ENCODE measurements around the gene CUL9. TPM values are rescaled to one million over a fixed set of nuclear protein-coding genes. Genes with fewer than 3 reads are reported as not detected.

The CUL9 gene
- polyA plus RNA-seq, 3 donors = 2.9 to 68.8 (median 3.8) TPM

- intact Hi-C loops (cut with micrococcal nuclease) = no loop called here
- Histone ChIP-seq H4K20me1 (ENCODE audit: insufficient read depth, low read length) (no peaks in the 10 kb centered on the region), H3K27me3 (ENCODE audit: control insufficient read depth in 2 of 2, insufficient read depth in 2 of 2, low read length in 2 of 2) (no peaks in the 10 kb centered on the region), H3K27ac (ENCODE audit: low read depth in 1 of 2, low read length in 2 of 2) (no peak overlapping the region), H3K79me2 (ENCODE audit: insufficient read depth, low read length) (no peaks in the 10 kb centered on the region), H2AFZ (ENCODE audit: insufficient read depth, low read depth, low read length, poor library complexity, severe bottlenecking) (no peak overlapping the region), H3K36me3 (replicated peaks in 1 of 2; ENCODE audit: control insufficient read depth in 1 of 2, insufficient read depth in 2 of 2, low read length in 2 of 2) (peaks cover 34 to 55% of the 10 kb centered on the region in 2 donors), H3K4me3 (replicated peaks in 1 of 3; ENCODE audit: low read depth in 2 of 3, low read length in 3 of 3) (no peak overlapping the region), H3K4me1 (ENCODE audit: control insufficient read depth in 1 of 2, insufficient read depth in 2 of 2, low read length in 2 of 2) (no peaks in the 10 kb centered on the region), H3K4me2 (replicated peaks; ENCODE audit: extremely low read depth, low read length, poor library complexity, severe bottlenecking) (no peak overlapping the region), H3K9me3 (replicated peaks in 1 of 2; ENCODE audit: control insufficient read depth in 1 of 2, insufficient read depth in 1 of 2, low read length in 2 of 2) (no peaks in the 10 kb centered on the region), H3K9ac (ENCODE audit: insufficient read depth, low read length, poor library complexity, severe bottlenecking) (no peak overlapping the region)
- TF ChIP-seq CTCF (IDR thresholded peaks at IDR 0.05) = no peak
- 96% methylated on average over 7 of the region's 8 CpGs for WGBS (ENCODE audit: insufficient coverage)
- Mint-ChIP-seq H3K36me3 (peaks cover 52 to 56% of the 10 kb centered on the region in 2 donors), H3K4me3 (no peak overlapping the region), H3K9me3 (peaks cover 0 to 2% (median 0%) of the 10 kb centered on the region in 7 donors), H3K27me3 (ENCODE audit: low read depth in 3 of 3) (no peaks in the 10 kb centered on the region), H3K27ac (peak overlapping the region in 3 of 7 donors; percentile 4 to 39 (median 35)), H3K4me1 (no peaks in the 10 kb centered on the region)
- no peak for DNase-seq
These were observed 21.7 kb downstream of the CUL9 start for GRCh38 chr6:43203718-43204095.

GRCh38 chr6:43204271-43205105 lies 22.5 kb downstream of the CUL9 start:
- no peak for DNase-seq
- no peak for TF ChIP-seq CTCF (IDR thresholded peaks at IDR 0.05)
- Histone ChIP-seq H3K79me2 (ENCODE audit: insufficient read depth, low read length) (no peaks in the 10 kb centered on the region), H2AFZ (ENCODE audit: insufficient read depth, low read depth, low read length, poor library complexity, severe bottlenecking) (no peak overlapping the region), H3K27me3 (ENCODE audit: control insufficient read depth in 2 of 2, insufficient read depth in 2 of 2, low read length in 2 of 2) (no peaks in the 10 kb centered on the region), H3K4me1 (ENCODE audit: control insufficient read depth in 1 of 2, insufficient read depth in 2 of 2, low read length in 2 of 2) (no peaks in the 10 kb centered on the region), H3K9ac (ENCODE audit: insufficient read depth, low read length, poor library complexity, severe bottlenecking) (no peak overlapping the region), H3K4me3 (replicated peaks in 1 of 3; ENCODE audit: low read depth in 2 of 3, low read length in 3 of 3) (no peak overlapping the region), H3K4me2 (replicated peaks; ENCODE audit: extremely low read depth, low read length, poor library complexity, severe bottlenecking) (no peak overlapping the region), H3K27ac (ENCODE audit: low read depth in 1 of 2, low read length in 2 of 2) (no peak overlapping the region), H4K20me1 (ENCODE audit: insufficient read depth, low read length) (no peaks in the 10 kb centered on the region), H3K36me3 (replicated peaks in 1 of 2; ENCODE audit: control insufficient read depth in 1 of 2, insufficient read depth in 2 of 2, low read length in 2 of 2) (peaks cover 33 to 47% of the 10 kb centered on the region in 2 donors), H3K9me3 (replicated peaks in 1 of 2; ENCODE audit: control insufficient read depth in 1 of 2, insufficient read depth in 1 of 2, low read length in 2 of 2) (no peaks in the 10 kb centered on the region)
- H3K27me3 Mint-ChIP-seq (ENCODE audit: low read depth in 3 of 3) = no peaks in the 10 kb centered on the region
- H3K4me1 Mint-ChIP-seq = no peaks in the 10 kb centered on the region
- H3K36me3 Mint-ChIP-seq = peaks cover 48 to 55% of the 10 kb centered on the region in 2 donors
- H3K4me3 Mint-ChIP-seq = no peak overlapping the region
- peaks cover 0 to 2% (median 0%) of the 10 kb centered on the region in 7 donors for H3K9me3 Mint-ChIP-seq
- peak overlapping the region in 1 of 7 donors; percentile 4 for H3K27ac Mint-ChIP-seq
- intact Hi-C loops (cut with micrococcal nuclease) = no loop called here
- 99% methylated on average over 22 of the region's 23 CpGs for WGBS (ENCODE audit: insufficient coverage)

Data from CD14-positive monocyte (primary cell).